Panc1 (cell line): Measurements from ENCODE around the gene INPP5A.

Experiments used
- POLR2AphosphoS5 ChIP-seq: IDR thresholded peaks from 2 replicates; pipeline ENCODE4 v1.6.1; 2012; ENCODE audit warnings: mild to moderate bottlenecking, low read depth, low read length, moderate library complexity
- TF ChIP-seq, protein P1 (sequence below): fragments of 450-650 bp; IDR thresholded peaks from 2 replicates; pipeline ENCODE4 v1.5.1; 2017; ENCODE audit warnings: mild to moderate bottlenecking
- TF ChIP-seq, protein P2 (sequence below), 2 experiments: IDR thresholded peaks; 2 replicates each; pipeline ENCODE4 v1.6.1; 2011 to 2012; ENCODE audit warnings: low read depth in 2 of 2, control low read depth in 1 of 2, low read length in 1 of 2, mild to moderate bottlenecking in 1 of 2, moderate library complexity in 1 of 2; ENCODE audit not compliant: insufficient read depth in 1 of 2

DNA sequence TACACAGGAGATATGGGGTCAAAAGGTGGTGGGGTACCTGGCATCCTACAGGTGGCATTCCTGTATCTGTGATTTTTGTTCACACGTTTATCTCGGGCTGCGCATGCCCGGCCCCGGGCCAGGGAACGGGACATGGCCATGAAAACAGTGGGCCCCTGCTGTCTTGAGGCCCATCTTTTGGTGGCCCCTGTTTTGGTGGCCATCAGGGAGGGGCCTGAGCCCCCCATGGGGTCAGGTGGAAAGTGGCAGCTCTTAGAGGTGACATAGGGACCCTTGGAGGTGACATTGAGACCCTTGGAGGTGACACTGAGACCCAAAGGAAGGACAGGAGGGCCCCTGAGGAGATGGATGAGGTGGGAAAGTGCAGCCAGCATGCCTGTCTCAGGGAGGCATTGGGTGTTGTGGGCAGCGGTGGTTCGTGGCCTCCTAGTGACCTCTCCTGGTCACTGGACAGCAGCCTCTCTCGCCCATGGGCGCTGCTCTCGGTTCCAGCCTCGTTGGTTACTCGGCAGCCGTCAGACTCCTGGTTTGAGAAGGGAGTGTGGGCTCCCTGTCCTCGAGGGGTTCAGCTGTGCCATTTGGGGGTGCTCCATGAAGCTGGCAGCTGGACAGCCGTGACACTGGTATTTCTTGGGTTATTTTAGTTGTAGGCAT, 39.9 kb downstream of the INPP5A start:
- TF ChIP-seq POLR2AphosphoS5: no peak
- TF ChIP-seq, protein P1, sequence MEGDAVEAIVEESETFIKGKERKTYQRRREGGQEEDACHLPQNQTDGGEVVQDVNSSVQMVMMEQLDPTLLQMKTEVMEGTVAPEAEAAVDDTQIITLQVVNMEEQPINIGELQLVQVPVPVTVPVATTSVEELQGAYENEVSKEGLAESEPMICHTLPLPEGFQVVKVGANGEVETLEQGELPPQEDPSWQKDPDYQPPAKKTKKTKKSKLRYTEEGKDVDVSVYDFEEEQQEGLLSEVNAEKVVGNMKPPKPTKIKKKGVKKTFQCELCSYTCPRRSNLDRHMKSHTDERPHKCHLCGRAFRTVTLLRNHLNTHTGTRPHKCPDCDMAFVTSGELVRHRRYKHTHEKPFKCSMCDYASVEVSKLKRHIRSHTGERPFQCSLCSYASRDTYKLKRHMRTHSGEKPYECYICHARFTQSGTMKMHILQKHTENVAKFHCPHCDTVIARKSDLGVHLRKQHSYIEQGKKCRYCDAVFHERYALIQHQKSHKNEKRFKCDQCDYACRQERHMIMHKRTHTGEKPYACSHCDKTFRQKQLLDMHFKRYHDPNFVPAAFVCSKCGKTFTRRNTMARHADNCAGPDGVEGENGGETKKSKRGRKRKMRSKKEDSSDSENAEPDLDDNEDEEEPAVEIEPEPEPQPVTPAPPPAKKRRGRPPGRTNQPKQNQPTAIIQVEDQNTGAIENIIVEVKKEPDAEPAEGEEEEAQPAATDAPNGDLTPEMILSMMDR: peak; percentile 91
- TF ChIP-seq, protein P2, sequence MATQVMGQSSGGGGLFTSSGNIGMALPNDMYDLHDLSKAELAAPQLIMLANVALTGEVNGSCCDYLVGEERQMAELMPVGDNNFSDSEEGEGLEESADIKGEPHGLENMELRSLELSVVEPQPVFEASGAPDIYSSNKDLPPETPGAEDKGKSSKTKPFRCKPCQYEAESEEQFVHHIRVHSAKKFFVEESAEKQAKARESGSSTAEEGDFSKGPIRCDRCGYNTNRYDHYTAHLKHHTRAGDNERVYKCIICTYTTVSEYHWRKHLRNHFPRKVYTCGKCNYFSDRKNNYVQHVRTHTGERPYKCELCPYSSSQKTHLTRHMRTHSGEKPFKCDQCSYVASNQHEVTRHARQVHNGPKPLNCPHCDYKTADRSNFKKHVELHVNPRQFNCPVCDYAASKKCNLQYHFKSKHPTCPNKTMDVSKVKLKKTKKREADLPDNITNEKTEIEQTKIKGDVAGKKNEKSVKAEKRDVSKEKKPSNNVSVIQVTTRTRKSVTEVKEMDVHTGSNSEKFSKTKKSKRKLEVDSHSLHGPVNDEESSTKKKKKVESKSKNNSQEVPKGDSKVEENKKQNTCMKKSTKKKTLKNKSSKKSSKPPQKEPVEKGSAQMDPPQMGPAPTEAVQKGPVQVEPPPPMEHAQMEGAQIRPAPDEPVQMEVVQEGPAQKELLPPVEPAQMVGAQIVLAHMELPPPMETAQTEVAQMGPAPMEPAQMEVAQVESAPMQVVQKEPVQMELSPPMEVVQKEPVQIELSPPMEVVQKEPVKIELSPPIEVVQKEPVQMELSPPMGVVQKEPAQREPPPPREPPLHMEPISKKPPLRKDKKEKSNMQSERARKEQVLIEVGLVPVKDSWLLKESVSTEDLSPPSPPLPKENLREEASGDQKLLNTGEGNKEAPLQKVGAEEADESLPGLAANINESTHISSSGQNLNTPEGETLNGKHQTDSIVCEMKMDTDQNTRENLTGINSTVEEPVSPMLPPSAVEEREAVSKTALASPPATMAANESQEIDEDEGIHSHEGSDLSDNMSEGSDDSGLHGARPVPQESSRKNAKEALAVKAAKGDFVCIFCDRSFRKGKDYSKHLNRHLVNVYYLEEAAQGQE (IDR thresholded peaks at IDR 0.05; ENCODE audit: insufficient read depth in 1 of 2, low read depth in 2 of 2, low read length in 1 of 2): no peak
